ENCODE data around the gene ADGRG7. TPM values are rescaled to one million over a fixed set of nuclear protein-coding genes. Genes with fewer than 3 reads are reported as not detected.
"Not testable (repeated sequence)": the region's sequence is repeated elsewhere in the genome, so short reads cannot be mapped to it uniquely, and the experiment has no call there.

The ADGRG7 gene, protein sequence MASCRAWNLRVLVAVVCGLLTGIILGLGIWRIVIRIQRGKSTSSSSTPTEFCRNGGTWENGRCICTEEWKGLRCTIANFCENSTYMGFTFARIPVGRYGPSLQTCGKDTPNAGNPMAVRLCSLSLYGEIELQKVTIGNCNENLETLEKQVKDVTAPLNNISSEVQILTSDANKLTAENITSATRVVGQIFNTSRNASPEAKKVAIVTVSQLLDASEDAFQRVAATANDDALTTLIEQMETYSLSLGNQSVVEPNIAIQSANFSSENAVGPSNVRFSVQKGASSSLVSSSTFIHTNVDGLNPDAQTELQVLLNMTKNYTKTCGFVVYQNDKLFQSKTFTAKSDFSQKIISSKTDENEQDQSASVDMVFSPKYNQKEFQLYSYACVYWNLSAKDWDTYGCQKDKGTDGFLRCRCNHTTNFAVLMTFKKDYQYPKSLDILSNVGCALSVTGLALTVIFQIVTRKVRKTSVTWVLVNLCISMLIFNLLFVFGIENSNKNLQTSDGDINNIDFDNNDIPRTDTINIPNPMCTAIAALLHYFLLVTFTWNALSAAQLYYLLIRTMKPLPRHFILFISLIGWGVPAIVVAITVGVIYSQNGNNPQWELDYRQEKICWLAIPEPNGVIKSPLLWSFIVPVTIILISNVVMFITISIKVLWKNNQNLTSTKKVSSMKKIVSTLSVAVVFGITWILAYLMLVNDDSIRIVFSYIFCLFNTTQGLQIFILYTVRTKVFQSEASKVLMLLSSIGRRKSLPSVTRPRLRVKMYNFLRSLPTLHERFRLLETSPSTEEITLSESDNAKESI
- 0.13 TPM for total RNA-seq
- long read RNA-seq: 0 reads

DNA sequence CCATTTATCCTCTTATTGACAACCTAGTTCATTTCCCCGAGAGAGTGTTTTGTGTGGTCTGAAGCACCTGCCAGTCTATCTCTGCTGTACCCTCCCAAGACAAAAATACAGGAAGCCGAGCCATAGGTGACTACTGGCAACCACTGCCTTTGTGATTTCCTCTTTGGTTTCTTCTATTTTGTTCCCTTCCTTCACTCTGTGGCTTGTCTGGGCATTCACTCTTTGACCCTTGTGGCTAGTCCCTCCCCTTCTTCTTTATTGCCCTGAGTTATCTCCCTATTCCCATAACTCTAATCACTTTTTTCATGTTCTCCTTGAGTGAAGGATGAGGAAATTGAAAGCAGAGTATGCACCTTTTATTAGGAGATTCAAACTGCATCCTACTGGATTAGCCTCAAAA lies at the start of gene ADGRG7:
TSS of gene ADGRG7 (plus strand) at position 297 of the 400 bp plus-strand sequence. CDS start 256 bp downstream, outside the sequence.
- intact Hi-C loops (cut with DNase I): no loop called here
- DNase-seq (ENCODE audit: low spot score): no peak

DNA sequence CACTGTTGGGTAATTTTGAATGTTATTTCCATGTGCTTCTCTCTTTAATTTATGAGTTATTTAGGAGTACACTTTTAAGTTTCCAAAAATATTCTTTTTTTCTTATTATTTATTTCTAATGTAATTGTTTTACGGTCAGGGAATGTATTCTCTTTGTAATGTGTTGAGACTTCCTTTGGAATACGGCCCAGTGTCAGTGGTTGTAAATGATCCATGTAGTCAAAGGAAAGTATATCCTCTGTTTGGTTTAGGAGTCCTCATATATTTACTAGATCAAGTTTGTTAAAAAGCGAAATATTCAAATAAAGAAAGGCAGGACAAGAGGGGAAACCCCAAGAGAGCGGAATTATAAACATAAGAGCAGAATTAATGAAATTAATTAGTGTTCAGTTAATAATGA lies 49.0 kb upstream of the ADGRG7 start:
- intact Hi-C loops (cut with DNase I): no loop called here
- DNase-seq (ENCODE audit: low spot score): no peak

DNA sequence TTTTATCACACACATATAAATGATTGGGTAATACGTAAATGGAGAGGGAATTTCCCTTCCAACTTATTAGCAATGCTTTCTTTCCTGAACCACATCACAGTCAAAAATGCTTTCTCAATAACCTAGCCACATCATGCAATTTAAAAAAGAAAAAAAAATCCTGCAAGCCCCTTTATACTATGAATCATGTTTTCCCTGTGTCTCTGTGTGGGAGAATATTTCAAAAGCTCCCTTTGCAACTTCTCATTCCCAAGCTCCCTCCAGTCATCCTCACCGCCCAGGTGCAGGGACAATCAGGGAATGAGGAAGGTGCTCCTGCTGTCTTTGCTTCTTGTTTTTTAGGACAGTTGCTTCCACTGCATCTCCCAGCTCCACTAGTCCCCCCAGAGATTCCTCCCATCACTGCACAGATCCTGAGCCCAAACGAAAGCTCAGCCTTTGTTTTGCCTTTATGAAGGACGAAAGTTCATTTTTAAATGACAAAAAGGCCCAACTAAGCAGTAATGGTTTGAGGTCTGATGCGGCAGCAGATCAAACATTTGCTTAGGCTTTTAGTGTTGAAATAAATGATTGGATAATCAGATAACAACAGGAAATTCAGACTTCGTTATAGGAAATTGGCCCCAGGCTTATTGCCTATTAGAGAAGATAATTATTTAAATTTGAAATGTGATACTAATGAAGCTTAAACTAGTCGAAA lies 47.8 kb upstream of the ADGRG7 start:
- intact Hi-C loops (cut with DNase I): no loop called here
- DNase-seq (ENCODE audit: low spot score): no peak

DNA sequence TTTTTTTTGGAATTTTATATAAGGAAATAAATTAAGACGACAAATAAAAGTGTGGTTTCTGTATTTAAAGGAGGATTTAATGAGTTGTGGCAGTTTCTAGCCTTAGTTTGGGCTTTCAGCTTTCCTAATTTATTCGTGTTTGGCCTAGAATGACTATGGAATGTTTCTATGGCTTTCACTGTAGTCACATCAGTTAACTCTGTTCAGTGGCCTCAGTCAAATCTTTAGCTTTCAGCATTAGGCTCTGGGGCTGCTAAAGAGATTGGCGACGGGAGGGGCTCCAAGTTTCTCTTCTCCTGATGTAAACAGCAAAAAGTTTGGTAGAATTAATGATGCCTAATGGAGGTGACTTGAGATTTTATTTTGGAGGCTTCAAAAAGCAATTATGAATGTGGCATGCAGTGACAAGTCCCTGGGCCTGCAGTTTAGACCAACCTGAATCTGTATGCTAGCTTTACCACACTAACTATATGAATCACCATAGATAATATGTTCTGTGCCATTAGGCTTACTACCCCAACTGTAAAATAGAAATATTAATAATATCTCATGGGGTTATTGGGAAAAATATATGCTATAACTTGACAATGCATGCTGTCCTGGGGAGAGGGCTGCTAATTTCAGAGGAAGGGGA lies 47.1 kb upstream of the ADGRG7 start:
- DNase-seq (ENCODE audit: low spot score): no peak
- intact Hi-C loops (cut with DNase I): no loop called here

DNA sequence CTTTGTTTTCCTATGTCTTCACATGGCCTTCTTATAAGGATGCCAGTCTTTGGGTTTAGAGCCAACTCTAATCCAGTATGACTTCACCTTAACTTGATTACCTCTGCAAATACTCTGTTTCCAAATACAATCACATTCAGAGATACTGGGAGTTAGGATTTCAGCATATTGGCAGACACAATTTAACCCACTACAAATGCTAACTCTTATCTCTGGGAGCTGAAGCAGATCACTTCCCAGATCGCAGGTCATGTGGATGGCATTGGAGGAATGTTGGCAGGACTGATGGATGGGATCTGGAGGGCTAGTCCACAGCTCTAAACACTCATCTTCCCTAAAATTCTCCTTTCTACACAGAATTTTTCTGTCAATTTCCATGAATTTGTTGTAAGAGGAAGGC lies 46.2 kb upstream of the ADGRG7 start:
- intact Hi-C loops (cut with DNase I): no loop called here
- no peak for DNase-seq (ENCODE audit: low spot score)

DNA sequence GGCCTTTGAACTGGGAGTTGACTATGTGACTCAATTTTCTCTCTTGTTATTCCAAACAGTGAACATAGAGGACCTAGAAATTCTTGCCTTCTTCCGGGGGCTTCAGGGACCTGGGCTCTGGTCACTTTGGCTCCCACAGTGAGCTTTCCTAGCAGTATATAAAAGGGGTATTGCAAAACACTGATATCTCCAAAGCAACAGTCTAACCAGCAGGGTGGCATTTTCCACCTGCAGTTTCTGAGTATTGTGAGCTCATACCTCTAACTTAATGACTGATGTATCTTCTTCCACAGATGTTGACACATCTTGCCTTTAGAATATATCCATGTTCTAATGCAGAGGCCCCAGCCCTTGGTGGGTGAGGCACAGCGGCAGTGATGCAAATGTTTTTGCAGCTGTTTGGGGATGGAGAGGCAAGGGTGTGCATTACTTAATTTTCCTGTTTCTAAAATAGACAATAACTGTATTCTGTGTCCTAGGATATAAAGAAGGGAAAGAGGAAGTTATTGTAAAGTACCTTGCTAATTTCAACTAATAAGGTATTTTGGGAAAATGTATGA lies 45.7 kb upstream of the ADGRG7 start:
- DNase-seq (ENCODE audit: low spot score): no peak
- intact Hi-C loops (cut with DNase I): no loop called here

DNA sequence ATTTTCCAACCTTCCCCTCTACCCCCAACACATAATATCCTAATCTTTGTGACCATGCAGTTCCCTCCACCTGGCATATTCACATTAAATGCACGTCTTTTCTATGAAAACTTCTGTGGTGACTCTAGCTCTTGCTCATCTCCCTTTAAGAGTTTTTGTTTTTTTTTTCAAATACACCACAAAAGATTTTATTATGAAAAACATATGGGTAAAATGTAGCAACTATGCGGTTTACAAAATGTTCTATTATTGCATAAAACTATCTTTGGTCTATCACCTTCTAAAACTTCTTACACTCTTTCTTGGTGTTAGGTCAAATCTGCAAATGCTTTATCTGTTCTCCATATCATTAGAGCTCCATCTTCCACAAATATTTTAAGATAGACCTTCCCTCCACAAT lies 38.6 kb upstream of the ADGRG7 start:
- intact Hi-C loops (cut with DNase I): no loop called here
- no peak for DNase-seq (ENCODE audit: low spot score)

DNA sequence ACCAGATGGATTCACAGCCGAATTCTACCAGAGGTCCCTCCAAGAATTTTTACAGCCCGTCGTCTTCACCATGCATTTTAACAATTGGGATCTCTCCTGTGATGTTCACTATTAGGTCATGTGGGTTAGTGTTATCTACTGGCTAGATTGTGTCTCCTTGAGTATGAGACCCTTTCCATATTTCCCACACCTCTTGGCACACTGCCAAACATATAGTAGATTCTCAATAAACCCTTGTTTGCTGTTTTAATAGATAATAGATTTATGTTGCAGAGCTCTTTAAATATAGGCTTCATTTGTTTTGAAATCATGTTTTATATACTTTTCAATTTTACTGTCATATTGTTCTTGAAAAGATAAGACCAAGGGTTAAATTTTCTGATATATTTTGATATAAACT lies 34.9 kb upstream of the ADGRG7 start:
- intact Hi-C loops (cut with DNase I): no loop called here
- no peak for DNase-seq (ENCODE audit: low spot score)

DNA sequence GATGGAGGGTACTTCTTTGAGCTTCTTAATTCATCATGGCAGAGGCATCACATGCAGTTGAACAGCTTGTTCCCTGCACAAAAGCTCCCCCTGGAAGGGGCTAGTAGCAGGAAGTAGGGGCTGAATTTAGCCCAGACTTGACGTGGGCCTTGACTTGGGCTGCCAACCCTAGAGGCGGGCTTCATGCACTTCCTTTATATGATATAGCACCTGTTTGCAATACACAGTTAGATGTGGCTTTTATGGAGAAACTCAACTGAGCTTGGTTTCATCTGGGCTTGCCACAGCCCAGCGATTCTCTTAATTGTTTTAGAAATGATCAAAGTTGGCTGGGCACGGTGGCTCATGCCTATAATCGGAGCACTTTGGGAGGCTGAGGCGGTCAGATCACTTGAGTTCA lies 33.7 kb upstream of the ADGRG7 start:
- DNase-seq (ENCODE audit: low spot score): no peak
- intact Hi-C loops (cut with DNase I): no loop called here

DNA sequence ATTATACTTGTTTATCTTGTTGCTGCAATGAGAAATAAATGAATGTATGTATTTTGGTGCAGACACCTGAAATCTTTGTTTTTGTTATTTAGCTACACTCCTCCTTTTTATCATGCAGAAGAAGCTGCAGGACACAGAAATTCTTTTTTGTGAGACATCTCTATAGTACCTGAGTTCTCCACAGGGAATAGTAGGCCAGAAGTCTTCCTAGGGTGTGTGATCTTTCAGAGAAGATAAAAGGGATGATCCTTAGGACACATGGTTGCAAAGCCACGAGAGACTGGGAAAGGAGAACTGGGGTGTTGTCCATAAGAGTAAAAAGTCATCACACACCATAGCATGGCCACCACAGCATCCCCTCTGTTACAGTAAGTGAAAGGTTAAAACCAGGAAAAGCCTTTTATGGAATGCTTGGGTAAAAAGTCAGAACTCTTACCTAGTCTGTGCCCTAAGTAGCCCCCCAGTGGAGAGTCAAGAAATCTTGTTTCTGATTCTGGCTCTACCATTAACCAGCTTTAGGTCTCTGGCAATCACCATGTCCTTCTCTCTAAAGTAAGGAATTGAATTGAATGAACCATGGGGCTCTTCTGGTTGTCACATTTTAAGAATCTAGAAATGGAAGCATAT lies 31.9 kb upstream of the ADGRG7 start:
- intact Hi-C loops (cut with DNase I): no loop called here
- no peak for DNase-seq (ENCODE audit: low spot score)

DNA sequence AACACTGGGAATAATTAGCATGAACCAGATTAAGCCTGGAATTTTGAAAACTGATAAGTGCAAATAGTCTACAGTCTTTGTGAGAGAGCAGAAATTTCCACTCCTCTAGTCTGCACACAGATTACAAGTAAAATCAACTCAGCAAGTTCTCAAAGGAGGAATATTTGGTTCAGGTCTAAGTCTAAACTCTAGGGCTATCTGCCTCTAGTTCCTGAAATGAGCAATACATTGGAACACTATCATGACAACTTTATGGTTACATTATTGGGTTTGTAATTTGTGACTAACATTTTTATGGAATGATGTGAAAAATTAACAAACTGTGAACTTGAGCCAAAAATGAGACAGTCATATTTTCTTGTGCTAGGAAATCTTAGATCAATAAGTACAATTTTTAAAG lies 30.8 kb upstream of the ADGRG7 start:
- intact Hi-C loops (cut with DNase I): no loop called here
- DNase-seq (ENCODE audit: low spot score): no peak

DNA sequence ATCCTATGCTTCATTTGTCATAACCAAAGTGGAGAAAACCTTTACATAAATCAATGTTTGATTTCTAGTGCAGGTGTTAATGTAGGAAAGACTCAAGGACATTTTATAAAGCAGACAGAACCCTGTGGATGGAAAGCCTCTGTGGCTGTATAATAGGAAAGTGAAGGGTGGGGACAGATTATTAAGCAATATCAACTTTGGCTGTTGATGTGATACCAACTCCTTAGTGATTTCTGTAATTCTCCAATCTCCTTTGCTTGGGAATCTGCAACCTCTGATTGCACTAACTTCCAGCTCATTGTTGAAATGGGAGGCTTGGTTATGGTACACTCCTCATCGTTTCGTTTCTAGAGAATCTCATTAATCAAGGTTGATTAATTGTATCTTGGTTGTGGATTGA lies 29.3 kb upstream of the ADGRG7 start:
- no peak for DNase-seq (ENCODE audit: low spot score)
- intact Hi-C loops (cut with DNase I): no loop called here

DNA sequence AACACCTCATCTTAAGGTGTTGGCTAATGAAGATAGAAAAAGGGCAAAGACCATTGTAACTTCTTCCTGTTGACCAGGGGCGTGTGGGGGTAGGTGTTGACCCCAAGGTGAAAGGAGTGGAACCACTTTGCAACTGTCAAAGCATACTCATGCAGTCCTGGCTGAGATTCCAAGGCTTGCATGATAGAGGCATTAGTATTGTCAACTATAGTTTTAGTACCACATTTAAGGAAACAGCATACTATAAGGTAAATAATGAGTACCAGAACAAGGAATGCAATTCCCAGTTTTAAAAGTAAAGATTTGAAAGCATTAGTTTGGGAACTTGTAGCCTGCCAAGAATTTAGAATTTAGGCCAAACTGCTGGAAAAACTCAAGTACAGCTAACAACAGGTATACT lies 27.8 kb upstream of the ADGRG7 start:
- no peak for DNase-seq (ENCODE audit: low spot score)
- intact Hi-C loops (cut with DNase I): no loop called here

DNA sequence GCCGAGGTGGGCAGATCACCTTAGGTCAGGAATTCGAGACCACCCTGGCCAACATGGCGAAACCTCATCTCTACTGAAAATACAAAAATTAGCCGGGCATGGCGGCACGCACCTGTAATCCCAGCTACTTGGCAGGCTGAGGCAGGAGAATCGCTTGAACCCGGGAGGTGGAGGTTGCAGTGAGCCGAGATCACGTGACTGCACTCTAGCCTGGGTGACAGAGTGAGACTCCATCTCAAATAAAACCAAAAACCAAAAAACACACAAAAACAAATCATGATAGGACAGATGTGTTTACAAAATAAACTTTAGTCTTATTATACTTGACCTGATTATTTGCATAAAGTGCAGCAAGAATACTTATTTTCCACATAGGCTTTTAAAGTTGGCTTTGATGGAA lies 27.2 kb upstream of the ADGRG7 start:
- intact Hi-C loops (cut with DNase I); DNase-seq (ENCODE audit: low spot score): not testable (repeated sequence)

DNA sequence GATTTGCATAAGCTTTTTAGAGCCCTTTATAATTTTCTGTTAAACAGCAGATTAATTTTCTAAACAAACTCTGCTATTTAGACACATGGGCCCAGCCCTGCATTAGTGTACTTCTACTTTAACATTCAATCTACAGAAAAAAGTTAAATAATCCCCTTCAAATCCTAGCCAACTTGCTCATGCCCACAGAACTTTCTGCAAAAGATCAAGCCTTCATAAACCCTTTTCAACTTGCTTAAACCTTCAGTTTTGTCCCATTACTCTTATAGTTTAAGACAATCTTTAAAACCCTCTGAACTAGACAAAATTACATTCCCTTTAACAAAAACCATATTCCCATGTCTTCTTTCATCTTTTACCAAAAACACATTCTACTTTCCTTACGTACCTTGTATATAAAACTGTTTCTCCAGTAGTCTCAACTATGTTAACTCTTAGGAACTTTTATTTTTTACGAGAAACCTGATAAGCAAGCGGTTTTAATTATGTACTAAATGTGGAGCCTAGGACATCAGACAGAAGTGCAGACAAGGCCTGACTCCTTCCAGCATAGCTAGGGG lies 25.2 kb upstream of the ADGRG7 start:
- intact Hi-C loops (cut with DNase I): no loop called here
- no peak for DNase-seq (ENCODE audit: low spot score)

DNA sequence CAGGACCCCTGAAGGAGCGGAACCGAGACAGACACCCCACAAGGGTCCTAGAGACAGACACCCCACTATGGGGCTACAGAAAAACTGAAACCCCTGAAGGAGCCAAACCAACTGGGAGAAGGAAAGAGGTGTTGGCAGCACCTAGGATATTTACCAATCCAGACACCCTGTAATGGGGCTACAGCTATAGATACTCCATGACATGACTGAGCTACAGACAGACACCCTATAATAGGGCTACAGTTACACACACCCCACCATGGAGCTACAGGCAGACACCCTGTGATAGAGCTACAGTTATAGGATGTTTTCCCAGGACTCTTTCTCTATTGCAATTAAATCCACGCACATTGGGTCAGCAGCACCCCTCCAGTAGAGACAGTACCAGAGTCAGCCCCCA lies 22.6 kb upstream of the ADGRG7 start:
- intact Hi-C loops (cut with DNase I): no loop called here
- DNase-seq (ENCODE audit: low spot score): no peak

DNA sequence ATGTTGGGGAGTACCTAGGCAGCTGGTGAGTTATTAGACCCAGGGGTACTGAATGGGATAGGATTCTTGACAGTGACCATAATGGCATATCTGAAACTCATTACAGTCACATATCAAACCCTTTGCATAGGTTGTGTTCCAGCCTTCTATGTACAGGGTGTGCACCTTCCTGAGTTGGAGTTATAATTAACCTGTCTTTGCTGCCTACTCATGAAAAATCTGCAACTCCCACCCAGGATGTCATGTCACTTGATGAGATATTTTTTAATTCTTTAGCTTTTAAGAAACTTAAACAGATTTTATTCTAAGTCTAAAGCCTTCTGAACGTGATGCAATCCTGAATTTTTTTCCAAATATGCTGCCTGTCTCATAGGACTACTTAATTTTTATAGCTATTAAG lies 21.1 kb upstream of the ADGRG7 start:
- DNase-seq (ENCODE audit: low spot score): no peak
- intact Hi-C loops (cut with DNase I): no loop called here

DNA sequence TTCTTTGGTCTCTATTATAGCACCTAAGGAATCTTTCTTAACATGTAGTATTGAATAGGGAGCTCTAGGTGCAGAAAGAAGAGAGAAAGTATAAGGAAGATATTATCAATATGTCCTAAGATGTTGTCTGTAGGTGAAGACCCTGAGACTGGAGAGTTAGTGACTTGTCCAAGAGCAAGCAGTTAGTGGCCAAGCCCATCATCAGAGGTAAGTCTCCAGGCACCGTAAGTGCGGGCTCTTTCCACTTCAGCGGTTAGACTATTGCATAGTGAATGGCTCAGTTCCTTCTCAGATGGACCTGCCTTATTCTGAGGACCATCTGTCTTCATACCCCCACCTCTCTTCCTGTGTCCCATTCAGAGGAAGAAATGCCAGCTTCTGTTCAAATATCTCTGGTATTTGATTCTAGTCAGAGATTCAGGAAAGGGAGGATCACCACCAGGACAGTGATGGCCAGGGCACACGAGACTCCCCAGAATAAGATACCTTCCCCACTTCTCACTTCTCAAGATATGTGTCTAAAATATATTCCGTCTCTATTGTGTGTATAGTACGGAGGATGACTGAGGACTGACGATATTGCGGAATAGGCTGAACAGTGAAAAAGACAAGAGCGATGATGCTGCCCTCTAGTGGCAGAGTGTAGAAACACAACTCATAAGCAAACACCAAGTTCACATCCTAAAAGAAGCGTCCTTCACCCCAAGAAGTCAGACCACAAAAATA lies 19.1 kb upstream of the ADGRG7 start:
- no peak for DNase-seq (ENCODE audit: low spot score)
- intact Hi-C loops (cut with DNase I): loop anchor here (2.0 to 10.0 kb wide), 3 partner anchors 127 to 755 kb away; no protein-coding TSS in a partner anchor

Measured in cardiac septum (tissue), 1 donor.